ENCODE data around the gene AKAP9. TPM values are rescaled to one million over a fixed set of nuclear protein-coding genes. Genes with fewer than 3 reads are reported as not detected.
A peak's percentile ranks its signal among the peaks of the same experiment; 100 is the strongest.

The AKAP9 gene
- total and polyA plus RNA-seq, 9 of the 15 experiments (the other 6 are each of a cell fraction or from before 2014, with no cell fraction given) = 25.5 to 80.9 (median 46.3) TPM

DNA sequence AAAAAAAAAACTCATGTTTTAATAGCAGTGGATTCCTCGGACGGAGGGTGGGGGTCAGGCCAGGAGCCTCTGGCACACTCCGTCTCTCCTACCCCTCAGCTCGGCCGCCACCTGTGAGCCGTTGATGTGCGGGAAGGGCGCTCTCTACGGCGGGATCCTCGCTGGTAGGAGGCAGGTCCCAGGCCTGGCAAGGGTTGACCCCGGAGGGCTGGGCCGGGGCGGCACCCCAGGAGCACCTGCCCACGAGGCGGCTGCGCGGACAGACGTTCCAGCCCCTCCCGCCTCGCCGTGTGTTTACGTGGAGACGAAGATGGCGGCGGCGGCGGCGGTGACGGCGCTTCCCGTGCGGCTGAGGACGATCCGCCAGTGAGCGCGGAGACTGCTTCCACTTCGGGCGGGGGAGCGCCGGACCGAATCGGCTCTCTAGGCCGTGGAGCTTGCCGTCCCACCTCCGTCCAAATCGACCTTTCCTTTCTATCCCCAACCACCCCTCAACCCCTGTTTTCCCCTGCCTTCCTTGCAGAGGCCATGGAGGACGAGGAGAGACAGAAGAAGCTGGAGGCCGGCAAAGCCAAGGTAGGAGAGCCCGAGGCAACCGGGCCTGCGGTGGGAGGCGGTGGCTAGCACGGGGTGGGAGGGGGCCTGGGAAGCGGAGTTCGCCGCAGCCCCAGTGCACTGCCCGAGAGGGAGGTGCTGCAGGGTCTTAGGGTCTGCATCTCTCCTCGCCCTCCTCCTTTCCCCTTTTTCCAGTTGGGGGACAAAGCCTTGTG, at the start of gene AKAP9 (continued):
- no peak for TF ChIP-seq E2F8 (IDR thresholded peaks at IDR 0.05; ENCODE audit: low read depth, partially characterized antibody)
- TF ChIP-seq SMARCA5 (IDR thresholded peaks at IDR 0.05) = no peak
- TF ChIP-seq ZNF639 (CRISPR knock-in tag; conservative IDR thresholded peaks at IDR 0.05 in 1 of 2, IDR thresholded peaks at IDR 0.05 in 1 of 2) = peak in 1 of 2 experiments; percentile 86; a peak in 2 of 4 replicates
- no peak for TF ChIP-seq DACH1 (IDR thresholded peaks at IDR 0.05; ENCODE audit: partially characterized antibody)
- TF ChIP-seq, protein P1, sequence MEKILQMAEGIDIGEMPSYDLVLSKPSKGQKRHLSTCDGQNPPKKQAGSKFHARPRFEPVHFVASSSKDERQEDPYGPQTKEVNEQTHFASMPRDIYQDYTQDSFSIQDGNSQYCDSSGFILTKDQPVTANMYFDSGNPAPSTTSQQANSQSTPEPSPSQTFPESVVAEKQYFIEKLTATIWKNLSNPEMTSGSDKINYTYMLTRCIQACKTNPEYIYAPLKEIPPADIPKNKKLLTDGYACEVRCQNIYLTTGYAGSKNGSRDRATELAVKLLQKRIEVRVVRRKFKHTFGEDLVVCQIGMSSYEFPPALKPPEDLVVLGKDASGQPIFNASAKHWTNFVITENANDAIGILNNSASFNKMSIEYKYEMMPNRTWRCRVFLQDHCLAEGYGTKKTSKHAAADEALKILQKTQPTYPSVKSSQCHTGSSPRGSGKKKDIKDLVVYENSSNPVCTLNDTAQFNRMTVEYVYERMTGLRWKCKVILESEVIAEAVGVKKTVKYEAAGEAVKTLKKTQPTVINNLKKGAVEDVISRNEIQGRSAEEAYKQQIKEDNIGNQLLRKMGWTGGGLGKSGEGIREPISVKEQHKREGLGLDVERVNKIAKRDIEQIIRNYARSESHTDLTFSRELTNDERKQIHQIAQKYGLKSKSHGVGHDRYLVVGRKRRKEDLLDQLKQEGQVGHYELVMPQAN (IDR thresholded peaks at IDR 0.05; ENCODE audit: borderline replicate concordance) = 0 out of 2 replicates have a peak, but pooled peaks have one; percentile 10
- TF ChIP-seq ATF1 (CRISPR knock-in tag; IDR thresholded peaks at IDR 0.05) = no peak
- TF ChIP-seq ATF1 (tag; IDR thresholded peaks at IDR 0.05) = peak; percentile 93
- TF ChIP-seq, protein P2, sequence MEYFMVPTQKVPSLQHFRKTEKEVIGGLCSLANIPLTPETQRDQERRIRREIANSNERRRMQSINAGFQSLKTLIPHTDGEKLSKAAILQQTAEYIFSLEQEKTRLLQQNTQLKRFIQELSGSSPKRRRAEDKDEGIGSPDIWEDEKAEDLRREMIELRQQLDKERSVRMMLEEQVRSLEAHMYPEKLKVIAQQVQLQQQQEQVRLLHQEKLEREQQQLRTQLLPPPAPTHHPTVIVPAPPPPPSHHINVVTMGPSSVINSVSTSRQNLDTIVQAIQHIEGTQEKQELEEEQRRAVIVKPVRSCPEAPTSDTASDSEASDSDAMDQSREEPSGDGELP (CRISPR knock-in tag; IDR thresholded peaks at IDR 0.05; ENCODE audit: borderline replicate concordance) = peak; percentile 87
- peak; percentile 52 for TF ChIP-seq SAP30 (IDR thresholded peaks at IDR 0.05; ENCODE audit: borderline replicate concordance, insufficient read depth, low read depth, low read length, poor library complexity, severe bottlenecking)
- no peak for TF ChIP-seq ZNF766 (CRISPR knock-in tag; conservative IDR thresholded peaks at IDR 0.05)
- TF ChIP-seq LCOR (CRISPR knock-in tag; IDR thresholded peaks at IDR 0.05) = peak; percentile 52
- no peak; the same call in 1 of the 2 replicates for TF ChIP-seq ZKSCAN1 (IDR thresholded peaks at IDR 0.05; ENCODE audit: low read depth, low read length)
- no peak for TF ChIP-seq NCOA6 (IDR thresholded peaks at IDR 0.05)
- TF ChIP-seq, protein P3, sequence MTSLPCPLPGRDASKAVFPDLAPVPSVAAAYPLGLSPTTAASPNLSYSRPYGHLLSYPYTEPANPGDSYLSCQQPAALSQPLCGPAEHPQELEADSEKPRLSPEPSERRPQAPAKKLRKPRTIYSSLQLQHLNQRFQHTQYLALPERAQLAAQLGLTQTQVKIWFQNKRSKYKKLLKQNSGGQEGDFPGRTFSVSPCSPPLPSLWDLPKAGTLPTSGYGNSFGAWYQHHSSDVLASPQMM (CRISPR knock-in tag; IDR thresholded peaks at IDR 0.05) = no peak
- TF ChIP-seq, protein P4, sequence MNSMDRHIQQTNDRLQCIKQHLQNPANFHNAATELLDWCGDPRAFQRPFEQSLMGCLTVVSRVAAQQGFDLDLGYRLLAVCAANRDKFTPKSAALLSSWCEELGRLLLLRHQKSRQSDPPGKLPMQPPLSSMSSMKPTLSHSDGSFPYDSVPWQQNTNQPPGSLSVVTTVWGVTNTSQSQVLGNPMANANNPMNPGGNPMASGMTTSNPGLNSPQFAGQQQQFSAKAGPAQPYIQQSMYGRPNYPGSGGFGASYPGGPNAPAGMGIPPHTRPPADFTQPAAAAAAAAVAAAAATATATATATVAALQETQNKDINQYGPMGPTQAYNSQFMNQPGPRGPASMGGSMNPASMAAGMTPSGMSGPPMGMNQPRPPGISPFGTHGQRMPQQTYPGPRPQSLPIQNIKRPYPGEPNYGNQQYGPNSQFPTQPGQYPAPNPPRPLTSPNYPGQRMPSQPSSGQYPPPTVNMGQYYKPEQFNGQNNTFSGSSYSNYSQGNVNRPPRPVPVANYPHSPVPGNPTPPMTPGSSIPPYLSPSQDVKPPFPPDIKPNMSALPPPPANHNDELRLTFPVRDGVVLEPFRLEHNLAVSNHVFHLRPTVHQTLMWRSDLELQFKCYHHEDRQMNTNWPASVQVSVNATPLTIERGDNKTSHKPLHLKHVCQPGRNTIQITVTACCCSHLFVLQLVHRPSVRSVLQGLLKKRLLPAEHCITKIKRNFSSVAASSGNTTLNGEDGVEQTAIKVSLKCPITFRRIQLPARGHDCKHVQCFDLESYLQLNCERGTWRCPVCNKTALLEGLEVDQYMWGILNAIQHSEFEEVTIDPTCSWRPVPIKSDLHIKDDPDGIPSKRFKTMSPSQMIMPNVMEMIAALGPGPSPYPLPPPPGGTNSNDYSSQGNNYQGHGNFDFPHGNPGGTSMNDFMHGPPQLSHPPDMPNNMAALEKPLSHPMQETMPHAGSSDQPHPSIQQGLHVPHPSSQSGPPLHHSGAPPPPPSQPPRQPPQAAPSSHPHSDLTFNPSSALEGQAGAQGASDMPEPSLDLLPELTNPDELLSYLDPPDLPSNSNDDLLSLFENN (IDR thresholded peaks at IDR 0.05; ENCODE audit: low read depth in 2 of 2, low read length in 2 of 2) = no peak
